ENCODE results near the gene SUPT16H. TPM values are rescaled to one million over a fixed set of nuclear protein-coding genes. Genes with fewer than 3 reads are reported as not detected.

The SUPT16H gene
- total RNA-seq, 4 donors from 2014 or later: 47.5 to 69.0 (median 60.7) TPM

DNA sequence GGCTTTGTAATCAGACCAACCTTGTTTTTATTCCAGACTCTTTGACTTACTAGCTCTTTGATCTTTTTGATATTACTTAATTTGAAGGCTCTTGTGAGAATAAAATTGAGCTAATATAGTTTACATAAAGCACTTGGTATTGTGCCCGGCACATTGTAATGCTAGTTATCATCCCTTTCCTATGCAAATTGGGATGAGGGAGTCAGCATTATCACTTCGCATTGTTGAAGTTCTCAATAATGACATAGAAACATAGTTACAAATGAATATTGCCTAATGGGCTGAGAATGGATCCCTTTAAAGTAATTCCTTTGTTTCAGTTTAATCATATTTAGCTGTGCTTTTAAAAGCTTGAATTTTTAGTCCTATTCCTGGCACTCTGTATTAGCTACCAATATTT lies 36.6 kb downstream of the SUPT16H start:
- H3K27ac ChIP-seq: no peak overlapping the region
- no peak for TF ChIP-seq POLR2A (IDR thresholded peaks at IDR 0.05)
- TF ChIP-seq EP300 (IDR thresholded peaks at IDR 0.05): no peak
- TF ChIP-seq, protein P1, sequence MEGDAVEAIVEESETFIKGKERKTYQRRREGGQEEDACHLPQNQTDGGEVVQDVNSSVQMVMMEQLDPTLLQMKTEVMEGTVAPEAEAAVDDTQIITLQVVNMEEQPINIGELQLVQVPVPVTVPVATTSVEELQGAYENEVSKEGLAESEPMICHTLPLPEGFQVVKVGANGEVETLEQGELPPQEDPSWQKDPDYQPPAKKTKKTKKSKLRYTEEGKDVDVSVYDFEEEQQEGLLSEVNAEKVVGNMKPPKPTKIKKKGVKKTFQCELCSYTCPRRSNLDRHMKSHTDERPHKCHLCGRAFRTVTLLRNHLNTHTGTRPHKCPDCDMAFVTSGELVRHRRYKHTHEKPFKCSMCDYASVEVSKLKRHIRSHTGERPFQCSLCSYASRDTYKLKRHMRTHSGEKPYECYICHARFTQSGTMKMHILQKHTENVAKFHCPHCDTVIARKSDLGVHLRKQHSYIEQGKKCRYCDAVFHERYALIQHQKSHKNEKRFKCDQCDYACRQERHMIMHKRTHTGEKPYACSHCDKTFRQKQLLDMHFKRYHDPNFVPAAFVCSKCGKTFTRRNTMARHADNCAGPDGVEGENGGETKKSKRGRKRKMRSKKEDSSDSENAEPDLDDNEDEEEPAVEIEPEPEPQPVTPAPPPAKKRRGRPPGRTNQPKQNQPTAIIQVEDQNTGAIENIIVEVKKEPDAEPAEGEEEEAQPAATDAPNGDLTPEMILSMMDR (IDR thresholded peaks at IDR 0.05): no peak
- no peak for DNase-seq (ENCODE audit: low spot score in 2 of 2)
- H3K36me3 ChIP-seq: peaks cover 0 to 19% (median 5%) of the 10 kb centered on the region in 3 donors
- no peak overlapping the region for H3K4me3 ChIP-seq
- H3K4me1 ChIP-seq: no peaks in the 10 kb centered on the region
- WGBS, 2 donors: 62 to 70% methylated on average over 2 of the region's 2 CpGs
- no peaks in the 10 kb centered on the region for H3K27me3 ChIP-seq
- no peaks in the 10 kb centered on the region for H3K9me3 ChIP-seq

DNA sequence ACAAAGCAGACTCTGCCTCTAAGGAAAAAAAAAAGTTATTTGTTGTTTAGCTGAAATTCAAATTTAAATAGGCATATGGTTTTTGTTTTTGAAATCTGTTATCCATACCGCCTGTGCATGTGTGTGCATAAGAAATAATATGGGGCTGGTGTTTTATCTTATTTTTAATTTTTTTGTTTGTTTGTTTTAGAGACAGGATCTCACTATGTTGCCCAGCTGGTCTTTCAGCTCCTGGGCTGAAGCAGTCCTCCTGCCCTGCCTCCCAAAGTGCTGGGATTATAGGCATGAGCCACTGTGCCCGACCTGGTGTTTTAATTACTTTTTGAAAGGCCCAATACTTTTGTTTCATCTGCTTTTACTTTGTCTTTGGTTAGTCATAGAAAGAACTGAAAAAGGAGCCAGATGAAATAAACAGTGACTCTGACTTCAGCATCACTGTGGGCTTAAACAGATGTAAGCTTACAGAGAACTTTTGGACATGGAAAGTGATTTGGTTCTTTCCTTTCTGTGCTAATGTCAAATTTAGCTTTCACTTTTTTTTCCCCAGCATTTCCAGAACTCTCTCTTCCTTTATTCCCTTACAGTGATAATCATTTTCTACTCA lies 37.2 kb downstream of the SUPT16H start:
- Histone ChIP-seq H3K36me3 (peaks cover 0 to 13% (median 0%) of the 10 kb centered on the region in 3 donors), H3K27me3 (no peaks in the 10 kb centered on the region), H3K4me3 (no peak overlapping the region), H3K9me3 (no peaks in the 10 kb centered on the region), H3K4me1 (no peaks in the 10 kb centered on the region), H3K27ac (no peak overlapping the region)
- TF ChIP-seq, protein P1 (IDR thresholded peaks at IDR 0.05): no peak
- TF ChIP-seq POLR2A (IDR thresholded peaks at IDR 0.05) (no peak), EP300 (IDR thresholded peaks at IDR 0.05) (no peak)
- no peak for DNase-seq (ENCODE audit: low spot score in 2 of 2)
- 71 to 75% methylated on average over 2 of the region's 2 CpGs for WGBS, 2 donors

DNA sequence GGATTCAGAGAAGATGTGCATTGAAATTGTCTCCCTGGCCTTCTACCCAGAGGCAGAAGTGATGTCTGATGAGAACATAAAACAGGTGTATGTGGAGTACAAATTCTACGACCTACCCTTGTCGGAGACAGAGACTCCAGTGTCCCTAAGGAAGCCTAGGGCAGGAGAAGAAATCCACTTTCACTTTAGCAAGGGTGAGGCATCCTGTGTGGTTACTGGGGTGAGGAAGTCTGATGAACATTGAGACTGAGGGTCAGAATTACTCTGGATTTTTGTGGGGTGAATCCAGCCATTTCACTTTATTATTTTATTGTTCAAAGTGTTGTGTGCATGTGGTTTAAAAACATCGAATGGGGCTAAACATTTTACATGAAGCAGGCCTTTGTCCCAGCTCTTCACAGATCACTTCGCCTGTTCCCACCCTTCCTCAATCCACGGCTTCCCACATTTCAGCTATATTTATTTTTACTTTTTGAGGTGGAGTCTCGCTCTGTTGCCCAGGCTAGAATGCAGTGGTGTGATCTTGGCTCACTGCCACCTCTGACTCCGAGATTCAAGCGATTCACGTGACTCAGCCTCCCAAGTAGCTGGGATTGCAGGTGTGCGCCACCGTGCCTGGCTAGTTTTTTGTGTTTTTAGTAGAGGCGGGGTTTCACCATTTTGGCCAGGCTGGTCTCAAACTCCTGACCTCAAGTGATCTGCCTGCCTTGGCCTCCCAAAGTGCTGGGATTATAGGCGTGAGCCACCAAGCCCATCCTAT lies 40.6 kb downstream of the SUPT16H start:
- H3K27ac ChIP-seq: no peak overlapping the region
- H3K4me3 ChIP-seq: no peak overlapping the region
- DNase-seq (ENCODE audit: low spot score in 2 of 2): no peak
- H3K36me3 ChIP-seq: no peaks in the 10 kb centered on the region
- H3K9me3 ChIP-seq: no peaks in the 10 kb centered on the region
- no peaks in the 10 kb centered on the region for H3K27me3 ChIP-seq
- 79 to 80% methylated on average over 13 of the region's 13 CpGs for WGBS, 2 donors
- no peaks in the 10 kb centered on the region for H3K4me1 ChIP-seq
- TF ChIP-seq, protein P1 (IDR thresholded peaks at IDR 0.05): no peak
- TF ChIP-seq POLR2A (IDR thresholded peaks at IDR 0.05) (no peak), EP300 (IDR thresholded peaks at IDR 0.05) (no peak)

DNA sequence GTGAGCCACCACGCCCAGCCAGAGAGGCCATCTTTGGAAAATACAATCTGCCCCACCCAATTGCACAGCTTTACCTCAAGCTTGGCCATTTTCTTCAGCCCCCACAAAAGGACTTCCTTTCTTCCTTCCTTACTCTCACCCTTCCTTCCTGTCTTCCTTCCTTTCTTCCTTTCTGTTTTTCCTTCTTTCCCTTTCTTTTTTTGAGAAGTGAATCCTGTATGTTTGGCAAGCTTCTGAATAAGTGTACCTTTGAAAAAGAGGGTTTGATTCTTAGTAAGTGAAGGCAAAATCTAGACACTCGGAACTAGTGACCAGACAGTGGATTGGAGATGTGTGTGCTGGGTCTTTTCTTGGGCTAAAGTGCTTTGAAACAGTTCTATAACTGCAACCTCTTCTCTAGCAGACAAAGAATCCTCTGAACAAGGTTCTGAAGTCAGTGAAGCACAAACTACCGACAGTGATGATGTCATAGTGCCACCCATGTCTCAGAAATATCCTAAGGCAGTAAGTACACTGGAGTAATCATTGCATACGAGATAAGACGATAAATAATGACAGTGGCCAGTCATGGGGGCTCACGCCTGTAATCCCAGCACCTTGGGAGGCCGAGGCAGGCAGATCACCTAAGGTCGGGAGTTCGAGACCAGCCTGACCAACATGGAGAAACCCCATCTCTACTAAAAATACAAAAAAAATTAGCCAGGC lies 49.5 kb downstream of the SUPT16H start:
- Histone ChIP-seq H3K27me3 (no peaks in the 10 kb centered on the region), H3K4me1 (no peaks in the 10 kb centered on the region), H3K27ac (no peak overlapping the region), H3K36me3 (no peaks in the 10 kb centered on the region), H3K4me3 (no peak overlapping the region), H3K9me3 (no peaks in the 10 kb centered on the region)
- TF ChIP-seq, protein P1 (IDR thresholded peaks at IDR 0.05): no peak
- TF ChIP-seq POLR2A (IDR thresholded peaks at IDR 0.05) (no peak), EP300 (IDR thresholded peaks at IDR 0.05) (no peak)
- WGBS, 2 donors: 59 to 75% methylated on average over 9 of the region's 9 CpGs
- DNase-seq (ENCODE audit: low spot score in 2 of 2): no peak

DNA sequence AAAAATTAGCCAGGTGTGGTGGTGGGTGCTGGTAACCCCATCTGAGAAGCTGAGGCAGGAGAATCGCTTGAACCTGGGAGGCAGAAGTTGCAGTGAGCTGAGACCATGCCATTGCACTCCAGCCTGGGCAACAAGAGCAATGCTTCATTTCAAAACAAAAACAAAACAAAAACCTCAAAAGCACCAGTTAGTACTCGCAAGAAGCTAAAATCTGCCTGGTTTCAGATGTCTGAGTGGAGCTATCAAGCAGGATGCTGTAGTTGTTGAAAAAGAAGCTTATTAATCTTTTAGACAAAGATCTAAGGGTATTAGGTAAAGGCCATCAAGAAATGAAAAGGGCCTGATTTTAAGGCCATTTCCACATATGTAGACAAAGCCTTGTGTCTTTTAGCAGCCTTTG lies 50.9 kb downstream of the SUPT16H start:
- DNase-seq (ENCODE audit: low spot score in 2 of 2): no peak
- Histone ChIP-seq H3K27ac (no peak overlapping the region), H3K4me1 (no peaks in the 10 kb centered on the region), H3K36me3 (no peaks in the 10 kb centered on the region), H3K27me3 (no peaks in the 10 kb centered on the region), H3K4me3 (no peak overlapping the region), H3K9me3 (no peaks in the 10 kb centered on the region)
- 82% methylated on average over 2 of the region's 2 CpGs for WGBS, 2 donors
- TF ChIP-seq EP300 (IDR thresholded peaks at IDR 0.05) (no peak), POLR2A (IDR thresholded peaks at IDR 0.05) (no peak)
- TF ChIP-seq, protein P1 (IDR thresholded peaks at IDR 0.05): no peak
